OCI-LY7 (cell line): ENCODE results near the gene KATNAL1. TPM values are rescaled to one million over a fixed set of nuclear protein-coding genes. Genes with fewer than 3 reads are reported as not detected.

Experiments used
- BruUV-seq: library from RNA; stranded (reverse); fragments of 400-500 nt; replicated peaks from 2 replicates; lab custom pipeline; 2021; lab: Mats Ljungman, UMichigan
- CTCF ChIA-PET: fragments of 300-600 bp; sonication (Branson Sonifier 250); formaldehyde crosslinking; loops from one replicate; lab custom pipeline; 2022; ENCODE audit warnings: antibody characterized with exemption; ENCODE audit not compliant: unreplicated experiment; lab: Charles Lee
- POLR2A ChIA-PET: fragments of 300-600 bp; sonication (Branson Sonifier 250); formaldehyde crosslinking; loops from one replicate; lab custom pipeline; 2022; ENCODE audit warnings: antibody characterized with exemption; lab: Charles Lee
- DNase-seq: peaks from one replicate; pipeline ENCODE4 v3.0.0-alpha.2; 2015; ENCODE audit warnings: low spot score
- H2AFZ ChIP-seq: fragments of 200-600 bp; sonication (generic), shearing (Covaris generic); 2 replicates; pipeline ENCODE4 v1.6.1; 2014; ENCODE audit warnings: mild to moderate bottlenecking, antibody characterized with exemption, low read length, moderate library complexity
- H3K27ac ChIP-seq: fragments of 200-600 bp; sonication (generic); 2 replicates; pipeline ENCODE4 v1.5.1; 2014; ENCODE audit warnings: mixed run types, low read depth, mild to moderate bottlenecking, moderate library complexity, low read length, inconsistent platforms; ENCODE audit not compliant: poor library complexity, severe bottlenecking
- H3K36me3 ChIP-seq: fragments of 200-600 bp; sonication (generic); 2 replicates; pipeline ENCODE4 v1.6.1; 2014; ENCODE audit warnings: mild to moderate bottlenecking, antibody characterized with exemption, low read length, moderate library complexity, mixed read lengths; ENCODE audit not compliant: insufficient read depth
- H3K4me1 ChIP-seq: fragments of 200-600 bp; sonication (generic); 2 replicates; pipeline ENCODE4 v1.5.1; 2014; ENCODE audit warnings: mild to moderate bottlenecking, low read length; ENCODE audit not compliant: insufficient read depth, poor library complexity, severe bottlenecking
- H3K4me2 ChIP-seq: fragments of 200-600 bp; sonication (generic); 2 replicates; pipeline ENCODE4 v1.6.1; 2014; ENCODE audit warnings: mild to moderate bottlenecking, low read length
- H3K4me3 ChIP-seq: fragments of 200-600 bp; sonication (generic); 2 replicates; pipeline ENCODE4 v1.5.1; 2014; ENCODE audit warnings: mild to moderate bottlenecking, low read depth, low read length; ENCODE audit not compliant: poor library complexity, severe bottlenecking
- H3K79me2 ChIP-seq: fragments of 200-600 bp; sonication (generic); 2 replicates; pipeline ENCODE4 v1.6.1; 2016; ENCODE audit warnings: low read depth, mild to moderate bottlenecking, low read length, moderate library complexity, mixed read lengths; ENCODE audit not compliant: insufficient read depth
- H3K9me2 ChIP-seq: fragments of 200-600 bp; sonication (generic); 2 replicates; pipeline ENCODE4 v1.6.1; 2016; ENCODE audit warnings: mild to moderate bottlenecking, low read length, mixed read lengths; ENCODE audit not compliant: insufficient read depth
- H3K9me3 ChIP-seq: fragments of 200-600 bp; sonication (generic); 2 replicates; pipeline ENCODE4 v1.6.1; 2014; ENCODE audit warnings: mild to moderate bottlenecking, mixed run types, low read length, mixed read lengths
- H4K20me1 ChIP-seq: fragments of 200-600 bp; sonication (generic); 2 replicates; pipeline ENCODE4 v1.6.1; 2014; ENCODE audit warnings: mild to moderate bottlenecking, antibody characterized with exemption, low read length, moderate library complexity, mixed read lengths; ENCODE audit not compliant: insufficient read depth
- CTCF ChIP-seq: fragments of 200-600 bp; sonication (generic); conservative IDR thresholded peaks from 2 replicates; pipeline ENCODE4 v1.5.1; 2014; ENCODE audit warnings: mild to moderate bottlenecking, antibody characterized with exemption, low read length, moderate library complexity, mixed read lengths
- EZH2phosphoT487 ChIP-seq: fragments of 200-600 bp; sonication (generic); IDR thresholded peaks from 2 replicates; pipeline ENCODE4 v1.6.1; 2018; ENCODE audit warnings: low read depth, borderline replicate concordance, mild to moderate bottlenecking, mixed run types, antibody characterized with exemption, low read length, moderate library complexity, mixed read lengths
- intact Hi-C: fragments of 100-400 bp; cut with micrococcal nuclease; formaldehyde crosslinking; loops from one replicate; pipeline ENCODE4 v1.10.0; 2022; ENCODE audit not compliant: unreplicated experiment
- total RNA-seq, 2 experiments: library from RNA; depleted of rRNA in 1 of 2; stranded (reverse); fragments of >200 nt in 1 of 2; shearing (Covaris generic) in 1 of 2; gene quantifications; 2 replicates each; pipeline ENCODE4 v1.2.3, GENCODE V29; 2014 to 2022

KATNAL1 gene
- total RNA-seq, 2 experiments from 2014 or later, result 13.9 to 34.5 TPM

DNA sequence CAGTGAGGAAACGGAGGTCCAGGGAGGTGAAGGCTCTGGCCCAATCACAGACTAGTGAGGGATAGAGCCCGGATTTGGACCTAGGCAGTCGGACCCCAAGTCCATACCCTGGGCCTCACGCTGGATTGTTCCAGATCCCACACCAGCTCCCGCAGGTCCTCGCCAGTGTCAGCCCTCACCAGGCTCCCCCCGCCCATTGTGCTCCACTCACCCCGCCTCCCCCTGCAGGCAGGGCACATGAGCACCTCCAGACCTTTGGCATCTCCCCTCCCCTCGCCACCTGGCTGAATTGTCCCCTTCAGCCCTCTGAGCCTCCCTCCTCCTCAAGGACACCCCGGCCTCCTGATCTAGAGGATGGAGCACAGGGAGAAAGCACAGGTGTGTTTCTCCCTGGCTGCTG, 152.4 kb downstream of the KATNAL1 start:
- Histone ChIP-seq H3K4me1 (no peaks in the 10 kb centered on the region), H3K79me2 (no peaks in the 10 kb centered on the region), H3K36me3 (no peaks in the 10 kb centered on the region), H3K9me3 (no peaks in the 10 kb centered on the region), H3K4me3 (no peak overlapping the region), H3K9me2 (no peaks in the 10 kb centered on the region), H3K4me2 (no peak overlapping the region), H4K20me1 (no peaks in the 10 kb centered on the region), H3K27ac (no peak overlapping the region), H2AFZ (no peak overlapping the region)
- no peak for DNase-seq
- intact Hi-C loops, result no loop called here
- TF ChIP-seq CTCF (no peak), EZH2phosphoT487 (no peak)
- no TSS peak for BruUV-seq
- POLR2A ChIA-PET, result interaction anchor here (0.5 kb wide), 1 partner anchor 1306 kb away, joined by 5 read pairs; no protein-coding TSS in a partner anchor
- CTCF ChIA-PET, result no interaction called here

- no peaks in the 10 kb centered on the region for H3K9me3 ChIP-seq
- no peak overlapping the region for H3K4me2 ChIP-seq
- H3K27ac ChIP-seq, result no peak overlapping the region
- H4K20me1 ChIP-seq, result no peaks in the 10 kb centered on the region
- no peaks in the 10 kb centered on the region for H3K4me1 ChIP-seq
- ChIA-PET CTCF (no interaction called here), POLR2A (interaction anchor here (0.5 kb wide), 1 partner anchor 1307 kb away, joined by 5 read pairs; no protein-coding TSS in a partner anchor)
- no peak for DNase-seq
- BruUV-seq, result no TSS peak
- no peak overlapping the region for H3K4me3 ChIP-seq
- TF ChIP-seq EZH2phosphoT487 (no peak), CTCF (no peak)
- no peaks in the 10 kb centered on the region for H3K9me2 ChIP-seq
- no peaks in the 10 kb centered on the region for H3K79me2 ChIP-seq
- intact Hi-C loops, result no loop called here
- H2AFZ ChIP-seq, result no peak overlapping the region
- no peaks in the 10 kb centered on the region for H3K36me3 ChIP-seq
Observed at GRCh38 chr13:30154531-30154930, 152.8 kb downstream of the KATNAL1 start.

- no peaks in the 10 kb centered on the region for H3K9me2 ChIP-seq
- DNase-seq, result no peak
- POLR2A ChIA-PET, result no interaction called here
Observed at GRCh38 chr13:30153545-30154426, 153.6 kb downstream of the KATNAL1 start.

More at GRCh38 chr13:30153545-30154426, 153.6 kb downstream of the KATNAL1 start:
- intact Hi-C loops, result no loop called here
- CTCF ChIA-PET, result no interaction called here
- H3K4me3 ChIP-seq, result no peak overlapping the region
- TF ChIP-seq CTCF (no peak), EZH2phosphoT487 (no peak)
- H3K4me1 ChIP-seq, result no peaks in the 10 kb centered on the region
- no peak overlapping the region for H3K27ac ChIP-seq
- no peak overlapping the region for H3K4me2 ChIP-seq
- H3K9me3 ChIP-seq, result no peaks in the 10 kb centered on the region
- H2AFZ ChIP-seq, result no peak overlapping the region
- no peaks in the 10 kb centered on the region for H3K79me2 ChIP-seq
- H3K36me3 ChIP-seq, result no peaks in the 10 kb centered on the region
- no TSS peak for BruUV-seq
- no peaks in the 10 kb centered on the region for H4K20me1 ChIP-seq
